A549 treated with AZD9567 at 1 μM for 4 hours (cell line): ENCODE measurements around the gene EFNA3. TPM values are rescaled to one million over a fixed set of nuclear protein-coding genes. Genes with fewer than 3 reads are reported as not detected.

Source experiments
- total RNA-seq: library from RNA; stranded (reverse); fragments of 200-300 nt; extraction: Qiagen RNA extraction; gene quantifications from 5 replicates; pipeline ENCODE4 v1.2.3, GENCODE V29; 2022; ENCODE audit not compliant: insufficient read depth

Gene EFNA3, protein sequence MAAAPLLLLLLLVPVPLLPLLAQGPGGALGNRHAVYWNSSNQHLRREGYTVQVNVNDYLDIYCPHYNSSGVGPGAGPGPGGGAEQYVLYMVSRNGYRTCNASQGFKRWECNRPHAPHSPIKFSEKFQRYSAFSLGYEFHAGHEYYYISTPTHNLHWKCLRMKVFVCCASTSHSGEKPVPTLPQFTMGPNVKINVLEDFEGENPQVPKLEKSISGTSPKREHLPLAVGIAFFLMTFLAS
- total RNA-seq, result 7.0 to 11.0 TPM (median 7.7 TPM) in 5 replicates

DNA sequence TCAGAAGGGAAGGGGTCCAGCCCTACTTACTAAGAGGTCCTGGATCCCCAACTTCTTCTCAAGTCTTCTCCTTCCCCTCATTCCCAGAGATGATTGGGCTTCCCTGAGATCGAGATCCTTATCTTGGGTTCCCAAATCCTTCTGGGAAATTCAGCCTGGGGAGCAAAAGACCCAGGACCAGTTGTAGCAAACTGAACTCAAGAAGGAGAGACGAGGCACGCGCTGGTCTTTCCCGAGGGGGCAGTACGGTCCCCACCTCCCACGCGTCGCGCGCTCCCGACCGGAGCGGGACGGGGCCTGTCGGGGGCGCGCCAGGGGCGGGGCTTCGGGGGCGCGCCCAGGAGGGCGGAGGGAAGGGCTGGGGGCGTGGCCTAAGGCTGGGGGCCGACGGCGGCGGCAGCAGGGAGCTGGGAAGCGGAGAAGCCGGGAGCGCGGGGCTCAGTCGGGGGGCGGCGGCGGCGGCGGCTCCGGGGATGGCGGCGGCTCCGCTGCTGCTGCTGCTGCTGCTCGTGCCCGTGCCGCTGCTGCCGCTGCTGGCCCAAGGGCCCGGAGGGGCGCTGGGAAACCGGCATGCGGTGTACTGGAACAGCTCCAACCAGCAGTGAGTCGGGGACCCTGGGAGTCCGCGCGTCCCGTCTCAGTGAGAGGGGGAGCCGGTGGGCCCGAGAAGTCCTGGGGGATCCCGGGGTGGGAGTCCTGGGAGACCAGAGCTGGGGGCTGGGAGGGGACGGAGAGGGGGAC is at the start of gene EFNA3:
TSS of gene EFNA3 (plus strand) at position 369 of the 741 bp plus-strand sequence. CDS start at position 474, 105 bp downstream.

DNA sequence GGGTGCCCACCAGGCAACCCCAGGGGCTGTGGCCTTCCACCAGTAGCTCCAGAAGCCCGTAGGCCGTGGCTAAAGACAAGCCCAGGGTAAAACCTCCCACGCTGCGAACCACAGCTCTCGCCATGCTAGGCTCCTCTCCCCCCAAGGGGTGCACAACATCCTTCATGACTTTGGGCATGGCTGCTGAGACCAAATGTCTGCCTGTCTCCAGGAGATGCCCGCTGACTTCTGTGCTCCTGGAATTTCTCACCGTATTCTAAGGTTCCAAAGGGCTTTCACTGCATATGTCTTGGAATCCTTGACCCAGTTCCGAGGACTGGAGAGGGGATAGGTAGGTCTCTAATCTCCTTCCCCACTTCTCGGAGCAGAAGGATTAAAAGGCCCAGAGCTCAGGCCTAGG is 45.1 kb upstream of the EFNA3 start, which contains the start of the genes DCST1 and DCST2:
TSS of gene DCST1 (plus strand) at position 301 of the 400 bp plus-strand sequence. CDS start 213 bp downstream, outside the sequence.
TSS of gene DCST2 (minus strand) at position 258 of the 400 bp plus-strand sequence. CDS start at position 178, 80 bp downstream.

DNA sequence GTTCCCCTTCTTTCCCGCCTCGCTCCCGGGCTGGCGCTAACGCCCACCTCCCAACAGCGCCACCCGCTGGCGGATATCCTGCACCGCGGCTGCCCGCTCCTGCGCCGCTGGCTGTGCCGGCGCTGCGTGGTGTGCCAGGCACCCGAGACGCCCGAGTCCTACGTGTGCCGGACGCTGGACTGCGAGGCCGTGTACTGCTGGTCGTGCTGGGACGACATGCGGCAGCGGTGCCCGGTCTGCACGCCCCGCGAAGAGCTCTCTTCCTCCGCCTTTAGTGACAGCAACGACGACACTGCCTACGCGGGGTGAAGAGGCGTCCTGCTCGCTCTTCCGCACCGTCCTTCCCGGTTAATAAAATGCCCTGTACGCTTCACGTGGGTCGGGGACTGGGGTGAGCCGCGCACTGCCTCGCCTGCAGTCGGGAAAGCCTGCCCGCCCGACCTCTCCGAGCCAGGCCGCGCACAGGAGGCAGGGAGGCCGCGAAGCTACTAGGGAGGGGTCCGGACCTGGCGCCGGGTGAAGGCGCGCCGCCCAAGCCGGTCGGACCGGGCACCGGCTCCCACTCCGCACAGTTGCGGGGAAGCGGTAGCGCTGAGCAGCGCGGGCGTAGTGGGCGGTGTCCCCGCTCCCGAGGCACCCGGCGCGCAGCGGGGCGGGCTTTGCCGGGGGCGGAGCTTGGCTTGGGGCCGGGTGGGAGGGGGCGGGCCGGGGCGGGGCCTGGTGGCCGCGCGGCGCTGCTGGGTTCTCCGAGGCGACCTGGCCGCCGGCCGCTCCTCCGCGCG is 27.9 kb upstream of the EFNA3 start, which contains the start of gene ADAM15:
TSS of gene ADAM15 (plus strand) at position 757 of the 782 bp plus-strand sequence. CDS start 71 bp downstream, outside the sequence.

DNA sequence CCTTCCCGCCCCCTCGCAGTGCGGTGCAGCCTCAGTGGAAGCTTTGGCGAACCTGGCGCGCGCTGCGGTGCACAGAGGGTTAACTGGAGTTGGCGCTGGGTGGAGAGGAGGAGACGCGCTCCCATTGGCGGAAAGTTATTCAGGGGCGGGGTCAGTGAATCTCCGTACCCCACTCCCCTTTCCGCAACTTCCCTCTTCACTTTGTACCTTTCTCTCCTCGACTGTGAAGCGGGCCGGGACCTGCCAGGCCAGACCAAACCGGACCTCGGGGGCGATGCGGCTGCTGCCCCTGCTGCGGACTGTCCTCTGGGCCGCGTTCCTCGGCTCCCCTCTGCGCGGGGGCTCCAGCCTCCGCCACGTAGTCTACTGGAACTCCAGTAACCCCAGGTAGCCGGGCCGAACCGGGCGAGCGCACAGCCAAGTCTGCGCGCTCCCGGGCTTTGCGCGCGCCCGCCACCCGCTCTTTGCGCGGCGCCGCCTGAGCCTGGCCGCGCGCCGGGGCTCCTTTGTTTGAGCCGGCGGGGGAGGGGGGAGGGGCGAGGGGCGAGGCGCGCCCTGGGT is 15.0 kb upstream of the EFNA3 start, which contains the start of gene EFNA4:
TSS of gene EFNA4 (plus strand) at position 191 of the 561 bp plus-strand sequence. CDS start at position 275, 84 bp downstream.

DNA sequence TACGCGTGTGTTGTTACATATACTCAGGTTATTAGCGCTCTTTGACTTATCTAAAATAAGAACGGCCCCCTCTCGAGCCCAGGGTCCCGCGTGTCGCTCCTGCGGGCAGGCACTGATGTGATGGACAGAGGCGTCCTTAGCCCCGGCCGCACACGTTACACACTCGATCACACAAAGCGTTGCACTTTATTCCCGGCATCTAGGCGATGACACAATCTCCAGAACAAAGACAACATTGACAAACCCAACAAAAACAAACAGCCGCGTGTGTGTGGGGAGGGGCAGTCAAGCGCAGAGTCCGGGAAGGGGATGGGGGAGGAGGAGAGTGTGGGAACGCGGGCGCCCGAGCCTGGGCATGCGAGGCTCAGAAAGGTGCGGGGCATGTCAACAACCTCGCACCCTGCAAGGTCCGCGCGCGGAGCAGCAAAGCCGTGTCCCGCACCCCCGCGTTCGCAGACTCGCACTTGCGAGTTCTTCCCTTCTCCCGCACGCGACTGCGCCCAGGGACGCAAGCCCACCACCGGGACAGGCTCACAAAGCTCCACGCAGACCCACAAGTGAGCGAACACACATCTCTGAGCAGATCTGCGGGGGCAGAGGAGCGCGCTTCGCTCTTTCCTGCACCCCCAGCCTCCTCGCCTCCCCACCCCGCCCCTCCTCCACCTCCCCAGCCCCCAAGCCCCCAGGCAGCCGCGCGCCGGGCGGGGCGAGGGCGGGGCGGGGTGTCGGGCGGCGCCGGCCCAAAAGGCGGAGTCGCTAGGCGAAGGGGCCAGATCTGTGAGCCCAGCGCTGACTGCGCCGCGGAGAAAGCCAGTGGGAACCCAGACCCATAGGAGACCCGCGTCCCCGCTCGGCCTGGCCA is 48.7 kb downstream of the EFNA3 start, which contains the start of gene EFNA1:
TSS of gene EFNA1 (plus strand) at position 772 of the 862 bp plus-strand sequence. CDS start 102 bp downstream, outside the sequence.

DNA sequence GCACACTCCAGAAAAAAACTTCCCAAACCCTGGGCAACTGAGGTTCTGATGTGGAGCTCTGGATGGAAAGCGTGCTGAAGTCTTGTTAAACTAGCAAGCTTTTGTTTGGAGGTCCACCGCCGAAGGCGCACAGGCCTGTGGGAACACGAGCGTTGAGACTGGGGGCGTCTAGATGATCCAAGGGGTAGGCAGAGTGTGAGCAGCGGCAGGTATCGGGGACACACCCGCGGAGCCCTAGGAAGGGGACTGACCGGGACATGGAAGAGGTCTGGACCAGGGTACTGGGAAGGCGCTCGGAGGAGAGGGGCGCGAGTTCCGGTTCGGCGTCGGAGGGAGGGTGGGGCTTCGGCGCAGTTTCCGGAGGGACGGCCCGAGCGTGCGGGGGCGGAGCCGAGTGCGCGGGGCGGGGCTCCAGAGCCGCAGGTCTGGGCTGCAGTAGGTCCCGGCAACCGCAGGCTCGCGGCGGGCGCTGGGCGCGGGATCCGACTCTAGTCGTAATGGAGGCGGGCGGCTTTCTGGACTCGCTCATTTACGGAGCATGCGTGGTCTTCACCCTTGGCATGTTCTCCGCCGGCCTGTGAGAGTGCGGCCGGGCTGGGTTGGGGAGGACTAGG is 56.9 kb downstream of the EFNA3 start, which contains the start of gene SLC50A1:
TSS of gene SLC50A1 (plus strand) at position 438 of the 614 bp plus-strand sequence. CDS start at position 498, 60 bp downstream.

Other genes starting within 250 kb of the EFNA3 start
- gene KCNN3, start 208.6 kb upstream of the EFNA3 start, total RNA-seq, result 0.01 to 0.05 TPM (median 0.03 TPM) in 4 of 5 replicates, not detected in the other
- 33.5 to 46.0 TPM (median 43.0 TPM) in 5 replicates for gene PMVK, start 142.1 kb upstream of the EFNA3 start, total RNA-seq
- gene PBXIP1, start 122.7 kb upstream of the EFNA3 start, total RNA-seq, result 8.0 to 15.6 TPM (median 13.9 TPM) in 5 replicates
- 23.8 to 25.3 TPM (median 24.4 TPM) in 5 replicates for gene PYGO2, start 117.1 kb upstream of the EFNA3 start, total RNA-seq
- gene SHC1, start 108.1 kb upstream of the EFNA3 start, total RNA-seq, result 163 to 228 TPM (median 221 TPM) in 5 replicates
- 350 to 384 TPM (median 355 TPM) in 5 replicates for gene CKS1B, start 104.2 kb upstream of the EFNA3 start, total RNA-seq
- gene FLAD1, start 95.5 kb upstream of the EFNA3 start, total RNA-seq, result 34.0 to 47.4 TPM (median 47.2 TPM) in 5 replicates
- not detected in 5 replicates for gene LENEP, start 85.3 kb upstream of the EFNA3 start, total RNA-seq
- 30.4 to 41.5 TPM (median 37.4 TPM) in 5 replicates for gene ZBTB7B, start 76.0 kb upstream of the EFNA3 start, total RNA-seq
- 0.38 to 0.88 TPM (median 0.56 TPM) in 4 of 5 replicates, not detected in the other for gene DCST2, start 45.1 kb upstream of the EFNA3 start, total RNA-seq
- not detected in 5 replicates for gene DCST1, start 45.0 kb upstream of the EFNA3 start, total RNA-seq
- 55.7 to 115 TPM (median 104 TPM) in 5 replicates for gene ADAM15, start 27.5 kb upstream of the EFNA3 start, total RNA-seq
- gene EFNA4, start 15.1 kb upstream of the EFNA3 start, total RNA-seq, result 11.3 to 14.4 TPM (median 13.2 TPM) in 5 replicates
- gene EFNA1, start 49.0 kb downstream of the EFNA3 start, total RNA-seq, result 23.7 to 35.1 TPM (median 30.9 TPM) in 5 replicates
- 32.9 to 44.7 TPM (median 35.7 TPM) in 5 replicates for gene SLC50A1, start 57.0 kb downstream of the EFNA3 start, total RNA-seq
- 71.3 to 102 TPM (median 100 TPM) in 5 replicates for gene DPM3, start 61.7 kb downstream of the EFNA3 start, total RNA-seq
- gene KRTCAP2, start 94.5 kb downstream of the EFNA3 start, total RNA-seq, result 226 to 261 TPM (median 239 TPM) in 5 replicates
- gene TRIM46, start 95.0 kb downstream of the EFNA3 start, total RNA-seq, result 1.6 to 2.4 TPM (median 2.0 TPM) in 4 of 5 replicates, not detected in the other
- 3.3 to 11.6 TPM (median 9.6 TPM) in 5 replicates for gene THBS3, start 129.1 kb downstream of the EFNA3 start, total RNA-seq
- gene MTX1, start 129.9 kb downstream of the EFNA3 start, total RNA-seq, result 71.0 to 72.9 TPM (median 72.6 TPM) in 5 replicates
- 28.4 to 32.9 TPM (median 29.7 TPM) in 5 replicates for gene ENTREP3, start 176.6 kb downstream of the EFNA3 start, total RNA-seq
- gene SCAMP3, start 183.5 kb downstream of the EFNA3 start, total RNA-seq, result 106 to 136 TPM (median 123 TPM) in 5 replicates
- 18.9 to 35.2 TPM (median 31.1 TPM) in 5 replicates for gene CLK2, start 194.7 kb downstream of the EFNA3 start, total RNA-seq
- gene HCN3, start 198.6 kb downstream of the EFNA3 start, total RNA-seq, result 1.6 to 6.1 TPM (median 5.0 TPM) in 5 replicates
- 0.02 to 0.03 TPM in 2 of 5 replicates, not detected in the others for gene PKLR, start 222.6 kb downstream of the EFNA3 start, total RNA-seq
- gene FDPS, start 230.0 kb downstream of the EFNA3 start, total RNA-seq, result 158 to 170 TPM (median 163 TPM) in 5 replicates
- 40.7 to 56.9 TPM (median 56.2 TPM) in 5 replicates for gene RUSC1, start 242.1 kb downstream of the EFNA3 start, total RNA-seq